HG03039 (cell line): Measurements from ENCODE around the gene CTNNA2.
"Not testable (repeated sequence)": the region's sequence is repeated elsewhere in the genome, so short reads cannot be mapped to it uniquely, and the experiment has no call there.

Experiments
- ATAC-seq: cut with Tn5 transposase; IDR thresholded peaks from one replicate; pipeline ENCODE4 v1.9.1; 2021; ENCODE audit warnings: mild to moderate bottlenecking, moderate library complexity; ENCODE audit not compliant: unreplicated experiment

CTNNA2 gene

GRCh38 chr2:80126596-80127189, 613.8 kb downstream of the CTNNA2 start:
- no peak for ATAC-seq

- no peak for ATAC-seq
Observed at GRCh38 chr2:80128080-80128479, 615.2 kb downstream of the CTNNA2 start.

GRCh38 chr2:80132281-80132680, 619.4 kb downstream of the CTNNA2 start:
- ATAC-seq, result no peak

DNA sequence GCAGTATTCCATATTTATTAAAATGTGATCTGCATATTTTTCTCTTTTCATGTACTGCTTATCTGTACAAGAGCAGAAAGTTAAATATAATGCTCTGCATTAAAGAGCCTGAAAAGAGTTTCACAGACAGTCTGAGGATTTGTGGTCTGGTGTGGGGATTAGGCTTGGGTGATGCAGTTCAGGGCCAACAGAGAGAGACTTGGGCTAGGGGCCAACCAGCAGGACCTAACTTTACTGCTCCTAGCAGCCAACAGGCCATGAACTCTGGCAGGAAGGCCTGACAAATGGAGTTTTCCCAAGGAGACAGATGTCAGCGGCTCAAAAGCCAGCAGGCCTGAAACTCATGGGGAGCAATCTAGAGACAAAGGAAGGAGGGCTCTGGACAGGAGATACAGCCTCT, 622.1 kb downstream of the CTNNA2 start:
- ATAC-seq, result no peak

DNA sequence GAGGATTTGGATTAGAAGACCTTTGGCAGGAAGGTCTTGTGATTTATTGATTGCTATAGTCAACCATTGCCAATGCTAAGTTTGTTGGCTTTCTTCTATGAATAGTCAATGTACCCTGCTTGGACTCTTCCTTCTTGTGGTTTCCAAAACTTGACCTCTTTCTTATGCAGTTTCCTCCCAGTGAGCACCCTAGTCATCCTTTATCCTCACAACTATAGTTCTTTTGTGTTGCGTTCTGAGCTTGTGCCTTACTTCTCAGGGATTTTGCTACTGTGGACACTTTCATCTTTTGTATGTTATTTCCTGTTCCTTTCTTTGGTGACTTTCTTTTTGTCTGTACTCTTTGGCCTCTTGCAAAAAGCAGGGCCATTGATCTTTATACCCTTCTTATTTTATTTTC, 623.5 kb downstream of the CTNNA2 start:
- ATAC-seq, result no peak

DNA sequence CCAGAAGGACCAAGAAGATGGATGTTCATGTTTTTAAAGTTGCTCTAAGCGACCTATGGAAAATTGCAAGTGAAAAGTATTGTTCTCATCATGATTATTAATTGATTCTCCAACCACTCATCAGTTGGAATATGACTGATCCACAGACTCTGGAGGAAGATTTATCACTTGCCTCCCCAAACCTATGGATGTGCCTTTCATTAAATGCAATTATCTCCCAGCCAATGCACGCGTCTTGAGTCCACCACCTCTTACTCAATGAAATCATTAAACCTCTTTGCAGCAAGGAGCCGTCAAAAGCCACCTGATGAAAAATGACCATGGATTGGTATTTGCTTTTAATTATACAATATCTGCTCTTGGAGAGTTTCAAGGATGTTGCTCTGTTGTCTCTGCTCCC, 626.1 kb downstream of the CTNNA2 start:
- ATAC-seq, result no peak

- no peak for ATAC-seq
Observed at GRCh38 chr2:80141007-80141726, 628.3 kb downstream of the CTNNA2 start.

DNA sequence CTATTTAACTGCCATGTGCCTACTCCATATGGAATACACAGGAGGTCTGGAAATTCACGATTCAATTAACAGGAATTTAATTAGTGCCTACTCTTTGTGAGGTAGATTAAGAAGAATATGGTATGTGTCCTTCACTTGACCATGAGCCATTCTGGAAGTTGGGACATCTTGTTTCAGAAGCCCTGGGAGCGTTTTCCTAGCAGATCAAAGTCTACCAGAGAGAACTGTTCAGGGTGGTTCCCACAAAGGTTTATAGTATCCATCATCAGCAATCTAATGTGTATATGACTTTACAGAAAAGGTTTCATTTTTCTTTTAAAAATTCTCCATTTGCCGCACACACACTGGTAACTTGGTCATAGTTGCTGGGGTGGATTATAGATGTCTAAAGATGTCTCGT, 632.6 kb downstream of the CTNNA2 start:
- no peak for ATAC-seq

- ATAC-seq, result not testable (repeated sequence)
Observed at GRCh38 chr2:80146757-80147156, 633.9 kb downstream of the CTNNA2 start.

DNA sequence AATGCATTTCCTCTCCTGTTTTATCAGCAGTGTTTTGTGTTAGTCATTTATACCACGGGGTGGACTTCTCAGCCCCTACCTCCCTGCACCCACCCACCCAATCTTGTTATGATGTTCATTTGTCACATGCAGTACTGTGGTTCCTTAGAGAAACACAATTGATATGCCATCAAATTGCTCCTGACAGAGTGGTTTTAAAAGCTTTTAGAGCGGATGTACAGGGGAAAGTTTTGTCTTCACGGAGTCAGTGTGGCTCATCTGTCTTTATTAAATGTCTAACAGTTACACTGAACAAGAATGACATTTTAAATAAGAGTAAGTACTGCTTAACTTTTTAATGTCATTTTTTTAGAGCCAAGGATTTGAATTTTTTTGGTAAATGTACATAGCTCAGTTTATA, 634.8 kb downstream of the CTNNA2 start:
- ATAC-seq, result no peak

GRCh38 chr2:80148906-80149305, 636.1 kb downstream of the CTNNA2 start:
- ATAC-seq, result no peak

- ATAC-seq, result no peak
Observed at GRCh38 chr2:80149991-80150390, 637.1 kb downstream of the CTNNA2 start.

- ATAC-seq, result no peak
Observed at GRCh38 chr2:80151248-80151647, 638.4 kb downstream of the CTNNA2 start.

- ATAC-seq, result no peak
Observed at GRCh38 chr2:80151651-80152050, 638.8 kb downstream of the CTNNA2 start.

GRCh38 chr2:80153151-80153550, 640.3 kb downstream of the CTNNA2 start:
- no peak for ATAC-seq

DNA sequence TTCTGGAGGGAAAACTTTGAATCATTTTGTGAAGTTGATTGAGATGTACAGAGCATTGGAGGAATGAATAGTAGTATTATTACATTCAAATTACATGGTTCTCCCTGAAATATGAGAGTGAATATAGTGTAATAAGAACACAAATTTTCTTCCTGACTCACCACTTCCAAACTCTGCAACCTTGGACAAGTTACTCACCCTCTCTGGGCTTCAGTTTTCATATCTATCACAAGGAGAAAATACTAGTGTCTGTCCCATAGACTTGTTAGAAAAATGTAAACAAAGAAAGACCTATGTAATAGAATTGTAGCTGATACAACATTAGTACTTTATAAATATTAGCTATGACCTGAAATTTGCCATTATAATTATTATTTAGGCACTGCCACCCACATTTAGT, 640.9 kb downstream of the CTNNA2 start:
- ATAC-seq, result no peak

- ATAC-seq, result no peak
Observed at GRCh38 chr2:80154231-80154915, 641.5 kb downstream of the CTNNA2 start.

DNA sequence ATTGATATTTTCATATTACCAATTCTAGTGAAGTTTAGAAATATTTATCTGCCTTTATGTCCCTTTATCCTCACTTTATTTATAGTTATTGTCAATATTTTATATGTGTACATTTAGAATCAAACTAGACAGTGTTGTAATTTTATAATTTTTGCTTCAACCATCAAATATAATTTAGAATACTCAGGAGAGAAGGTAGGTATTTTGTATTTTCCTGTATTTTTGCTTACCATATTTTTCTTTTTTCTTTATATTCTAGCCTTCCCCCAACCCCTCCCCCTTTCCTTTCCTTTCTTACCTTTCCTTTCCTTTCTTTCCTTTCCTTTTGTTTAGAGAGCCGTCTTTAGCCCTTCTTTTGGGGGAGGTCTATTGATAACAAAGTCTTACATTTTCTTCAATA, 651.5 kb downstream of the CTNNA2 start:
- no peak for ATAC-seq

DNA sequence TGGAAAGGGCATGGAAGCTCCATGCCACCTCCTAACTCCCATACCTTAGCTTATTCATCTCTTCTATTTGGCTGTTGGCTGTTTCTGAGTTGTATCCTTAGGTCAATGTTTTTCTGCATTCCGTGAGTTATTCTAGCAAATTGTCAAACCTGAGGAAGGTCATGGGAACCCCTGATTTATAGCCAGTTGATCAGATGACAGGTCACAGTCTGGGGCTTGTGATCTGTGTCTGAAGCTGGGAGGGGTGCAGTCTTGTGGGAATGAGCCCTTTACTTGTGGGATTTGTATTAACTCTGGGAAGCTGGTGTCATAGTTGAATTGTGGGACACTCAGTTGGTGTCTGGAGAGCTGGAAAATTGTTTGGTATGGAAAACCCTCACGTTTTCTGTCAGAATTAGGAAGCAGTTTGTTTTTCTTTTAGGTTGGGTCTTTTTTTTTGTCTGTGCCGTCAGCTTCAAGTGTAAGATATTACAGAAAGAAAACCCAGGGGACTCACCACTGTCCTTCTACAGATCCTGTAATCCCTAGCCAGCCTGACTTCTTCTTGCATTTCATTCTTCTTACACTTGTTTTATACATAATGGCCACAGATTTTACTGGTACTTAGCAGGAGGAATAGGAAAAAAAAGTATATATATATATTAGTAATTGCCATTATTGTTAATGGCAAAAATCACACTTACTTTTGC, 653.8 kb downstream of the CTNNA2 start:
- no peak for ATAC-seq

DNA sequence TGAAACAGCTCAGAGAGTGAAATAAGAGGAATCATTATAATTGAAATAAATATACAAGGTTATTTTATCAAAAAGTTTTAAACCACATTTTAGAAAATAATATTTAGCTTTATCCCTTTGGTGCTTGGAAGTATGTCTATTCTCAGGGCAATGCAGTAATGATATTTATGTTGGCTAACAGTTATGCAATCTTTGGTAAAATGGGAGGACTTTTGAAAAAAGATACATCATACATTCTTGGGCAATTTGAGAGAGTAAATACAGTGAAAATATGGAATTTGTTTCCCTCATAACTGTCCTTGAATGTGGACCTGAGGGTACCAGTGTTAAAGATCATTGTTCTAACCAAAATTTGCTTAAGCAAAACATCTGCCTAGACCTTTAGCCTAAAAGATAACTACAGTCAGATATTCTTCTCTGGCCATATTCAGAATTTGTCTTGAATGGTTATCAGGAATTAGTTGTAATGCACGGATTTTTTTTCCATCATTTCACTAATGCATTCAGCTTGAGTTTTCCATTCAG, 654.5 kb downstream of the CTNNA2 start:
- no peak for ATAC-seq

DNA sequence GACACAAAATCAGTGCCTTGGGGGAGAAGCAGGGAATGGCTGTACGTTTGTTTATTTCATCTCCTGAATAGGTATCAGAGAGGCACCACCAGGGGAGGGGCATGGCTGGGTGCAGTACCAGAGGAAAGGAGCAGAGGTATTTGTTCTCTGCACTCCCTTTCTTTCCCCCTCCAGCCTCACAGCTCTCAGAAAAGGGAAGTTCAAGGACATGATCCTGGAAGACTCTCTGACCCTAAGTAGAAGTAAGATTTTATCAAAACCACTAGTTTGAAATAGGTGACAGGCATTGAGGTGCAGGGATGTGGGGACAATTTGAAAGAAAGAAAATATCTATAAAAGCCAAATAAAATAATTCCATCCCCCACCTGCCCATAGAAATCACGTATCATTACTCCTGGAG, 655.2 kb downstream of the CTNNA2 start:
- ATAC-seq, result no peak
